T47D (cell line): Measurements from ENCODE around the gene UCN.
"Not testable (repeated sequence)": the region's sequence is repeated elsewhere in the genome, so short reads cannot be mapped to it uniquely, and the experiment has no call there.

Experiments
- DNase-seq, 2 experiments: peaks; one replicate each; pipeline versions ENCODE4 v3.0.0 to v3.0.0-alpha.2; 2011 to 2012; ENCODE audit warnings: low read depth in 1 of 2, low spot score in 1 of 2
- JUND ChIP-seq: IDR thresholded peaks from 2 replicates; pipeline ENCODE4 v1.6.1; 2012; ENCODE audit warnings: low read depth
- in situ Hi-C: cut with HindIII; loops from 2 replicates; pipeline ENCODE4 v1.10.0; 2016; ENCODE audit warnings: low sequenced_read_pairs, low pct_unique_long_range_greater_than_20kb

Gene UCN

DNA sequence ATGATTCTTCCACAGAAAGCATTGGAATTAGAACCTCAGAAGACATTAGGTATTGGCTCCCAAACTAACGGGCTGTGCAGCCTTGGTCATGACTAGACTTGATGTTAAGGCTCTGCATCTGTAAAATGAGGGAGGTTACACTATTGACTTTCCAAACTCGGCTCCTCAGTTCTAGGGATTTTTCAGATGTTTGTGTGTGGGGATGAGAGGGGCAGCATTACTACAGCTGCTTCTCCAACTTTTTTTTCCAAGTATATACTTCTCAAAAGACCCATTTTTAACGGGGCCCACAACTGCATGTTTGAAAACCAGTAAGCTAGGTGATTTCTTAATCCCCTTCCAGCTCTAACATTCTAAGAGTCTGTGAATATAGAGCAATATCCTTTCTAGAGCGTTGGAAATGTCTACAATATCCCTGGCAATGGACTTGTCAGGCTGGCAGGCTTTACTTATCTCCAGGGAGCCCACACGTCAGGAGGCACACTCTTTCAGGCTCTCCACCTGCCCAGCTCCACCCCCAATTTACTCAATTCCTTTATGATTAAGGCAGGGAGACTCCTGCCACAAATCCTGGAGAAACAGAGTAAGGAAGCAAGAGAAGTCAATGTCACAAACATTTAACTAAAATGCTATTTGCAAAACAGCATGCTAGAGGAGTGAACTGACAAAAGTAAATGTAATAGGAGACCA lies 15.5 kb upstream of the UCN start:
- no peak for DNase-seq
- no peak for TF ChIP-seq JUND
- in situ Hi-C loops = no loop called here

DNA sequence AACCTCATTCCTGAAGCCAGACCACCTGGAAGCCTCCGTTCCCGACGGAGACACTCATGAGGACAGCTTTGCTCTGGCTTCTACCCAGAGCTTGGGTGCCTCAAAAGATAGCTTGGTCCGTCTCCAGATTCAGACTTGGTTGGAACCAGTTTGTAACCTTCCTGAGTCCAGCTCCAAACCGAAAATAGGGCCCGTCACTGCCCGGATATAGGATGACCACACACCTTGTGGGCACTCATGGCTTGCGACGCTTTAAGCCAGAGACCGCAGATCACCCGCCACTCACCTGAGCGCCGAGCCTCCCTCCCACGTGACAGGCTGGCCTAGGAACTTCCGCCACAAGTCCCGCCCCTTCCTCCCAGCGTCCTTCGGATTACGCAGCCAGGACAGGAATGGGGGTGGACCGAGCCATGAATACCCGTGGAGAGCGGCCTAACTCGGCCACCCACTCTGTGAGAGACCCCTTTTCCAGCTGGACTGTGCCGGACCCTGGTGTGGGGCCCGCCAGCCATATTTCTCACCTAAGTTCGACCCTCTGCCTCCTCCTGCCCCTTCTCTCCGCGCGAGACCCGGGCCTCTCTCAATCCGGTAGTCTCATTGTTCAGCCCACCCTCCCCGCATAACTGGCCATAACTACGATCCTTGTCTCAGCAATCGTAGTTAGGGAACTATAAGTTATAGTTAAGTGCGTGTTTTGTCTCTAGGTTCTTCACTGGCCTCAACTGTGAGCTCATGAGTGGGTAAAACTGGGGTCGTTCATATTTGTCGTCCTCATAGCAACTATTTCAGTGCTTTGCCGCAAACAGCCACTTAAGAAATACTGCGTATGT lies 14.7 kb upstream of the UCN start, which contains the start of gene MPV17:
TSS of gene MPV17 (minus strand) at position 332 of the 830 bp plus-strand sequence. CDS start 580 bp downstream, outside the sequence.
- in situ Hi-C loops = no loop called here
- peak; percentile 88 to 91 for DNase-seq
- no peak for TF ChIP-seq JUND

DNA sequence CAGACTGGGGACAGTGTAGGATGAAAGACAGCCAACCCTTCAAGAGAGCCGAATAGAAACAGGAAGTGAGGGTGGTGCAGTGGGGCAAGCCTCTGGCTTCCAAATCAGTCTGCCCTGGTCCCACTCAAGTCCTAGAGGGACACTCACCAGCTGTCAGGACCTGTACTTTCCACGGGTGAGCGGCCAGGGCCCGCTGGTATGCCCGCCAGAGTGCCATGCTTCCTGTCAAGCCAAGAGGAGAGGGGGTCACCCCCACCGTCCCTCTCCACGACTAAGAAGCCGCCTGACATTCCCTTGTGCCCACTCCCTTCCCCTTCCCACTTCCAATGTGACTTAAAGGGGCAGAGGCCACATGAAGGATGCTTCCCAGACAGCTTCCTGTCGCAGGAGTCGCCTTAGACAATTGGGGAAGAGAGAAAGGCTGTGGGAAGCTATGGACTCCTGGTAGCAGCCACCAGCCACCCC lies 14.1 kb upstream of the UCN start:
- DNase-seq = no peak
- in situ Hi-C loops = no loop called here
- TF ChIP-seq JUND = no peak

DNA sequence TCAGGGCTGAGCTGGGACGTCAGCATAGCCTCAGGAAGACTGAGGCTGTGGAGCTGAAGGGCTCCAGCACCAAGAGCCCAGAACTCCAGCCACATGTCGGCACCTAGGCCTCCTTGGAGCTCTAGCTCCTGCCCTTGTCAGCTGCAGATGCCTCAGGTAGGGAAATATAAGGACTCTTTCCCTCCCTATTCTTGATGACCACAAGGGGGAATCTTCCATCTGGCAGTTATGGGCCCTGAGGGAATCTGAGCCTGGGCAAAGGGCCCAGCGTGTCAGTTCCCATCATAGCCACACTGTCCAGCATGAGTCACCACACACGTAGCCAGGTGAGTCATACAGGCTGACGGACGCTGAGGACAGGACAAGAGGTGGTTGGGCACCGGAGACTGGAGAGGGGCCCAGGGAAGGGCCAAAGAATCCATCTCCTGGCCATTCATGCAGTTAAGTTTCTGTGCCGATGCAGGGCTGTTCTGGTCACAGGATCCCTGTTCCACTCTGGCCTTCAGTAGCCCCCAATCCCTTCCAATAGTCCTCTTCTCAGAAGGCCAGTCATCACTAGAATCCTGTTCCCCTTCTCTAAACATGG lies 12.8 kb upstream of the UCN start:
- TF ChIP-seq JUND = peak; percentile 70; the same call in 1 of the 2 replicates
- in situ Hi-C loops = no loop called here
- DNase-seq = peak; percentile 35 to 93

DNA sequence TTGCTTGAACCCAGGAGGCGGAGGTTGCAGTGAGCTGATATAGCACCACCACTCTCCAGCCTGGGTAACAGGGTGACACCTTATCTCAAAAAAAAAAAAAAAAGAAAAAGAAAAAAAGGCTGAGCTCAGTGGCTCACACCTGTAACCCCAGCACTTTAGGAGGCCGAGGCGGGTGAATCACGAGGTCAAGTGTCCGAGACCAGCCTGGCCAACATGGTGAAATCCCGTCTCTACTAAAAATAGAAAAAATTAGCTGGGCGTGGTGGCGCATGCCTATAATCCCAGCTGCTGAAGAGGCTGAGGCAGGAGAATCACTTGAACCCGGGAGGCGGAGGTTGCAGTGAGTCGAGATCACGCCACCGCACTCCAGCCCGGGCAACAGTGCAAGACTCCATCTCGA lies 11.6 kb upstream of the UCN start:
- in situ Hi-C loops, DNase-seq: not testable (repeated sequence)

DNA sequence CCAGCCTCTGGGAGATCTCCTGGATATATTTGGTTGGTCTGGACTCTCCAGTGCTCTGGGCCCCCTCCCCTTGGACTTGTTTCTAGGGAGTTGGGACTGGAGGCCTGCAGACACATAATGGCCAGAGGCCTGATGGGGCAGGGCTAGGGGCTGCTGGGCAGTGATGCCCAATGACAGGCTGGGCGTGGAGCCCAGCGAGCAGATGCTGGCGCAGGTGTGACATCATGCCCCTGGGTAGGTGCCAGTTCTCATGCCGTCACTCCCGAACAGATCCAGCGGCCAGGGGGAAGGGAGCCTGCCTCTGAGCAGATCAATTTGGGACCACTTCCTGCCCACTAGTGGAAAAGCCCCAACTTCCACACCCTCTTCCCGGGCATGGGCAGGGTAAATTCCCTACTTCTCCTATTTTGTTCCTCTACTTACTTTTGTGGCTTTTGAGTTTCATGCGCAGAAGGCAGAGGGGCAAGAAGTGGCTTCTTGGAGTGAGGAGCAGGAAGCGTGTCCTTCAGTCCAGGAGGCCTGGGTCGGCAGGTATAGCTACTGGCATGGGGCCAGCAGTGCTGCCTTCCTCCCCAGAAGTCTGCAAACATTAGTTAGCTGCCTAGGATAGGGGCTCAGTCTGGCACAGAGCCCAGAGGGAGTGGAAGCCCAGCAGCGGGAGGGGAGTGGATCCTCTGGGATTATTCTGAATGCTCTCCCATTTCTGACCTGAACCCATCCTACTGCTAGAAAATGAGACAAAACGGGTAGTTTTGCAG lies 8.6 kb upstream of the UCN start:
- no peak for TF ChIP-seq JUND
- in situ Hi-C loops = no loop called here
- no peak for DNase-seq

DNA sequence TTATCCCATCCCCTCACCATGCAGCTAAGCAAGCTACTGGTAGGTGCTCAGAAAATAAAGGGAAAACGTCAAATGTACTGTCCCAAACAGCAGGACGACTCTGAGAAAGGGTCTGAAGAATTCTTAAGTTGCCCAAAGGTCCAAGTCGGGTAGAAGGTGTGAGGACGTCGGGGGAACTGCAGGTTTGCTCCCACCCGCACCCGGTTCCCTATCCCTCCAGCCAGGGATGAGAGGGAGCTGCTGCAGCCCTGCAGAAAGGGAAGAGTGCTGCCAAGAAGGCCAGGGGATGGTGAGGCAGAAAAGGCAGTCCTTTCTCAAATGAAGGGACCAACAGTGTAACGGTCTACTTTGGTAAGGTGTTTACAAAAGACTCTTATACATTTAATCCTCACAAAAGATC lies 6.9 kb upstream of the UCN start:
- no peak for DNase-seq
- in situ Hi-C loops = no loop called here
- no peak for TF ChIP-seq JUND

DNA sequence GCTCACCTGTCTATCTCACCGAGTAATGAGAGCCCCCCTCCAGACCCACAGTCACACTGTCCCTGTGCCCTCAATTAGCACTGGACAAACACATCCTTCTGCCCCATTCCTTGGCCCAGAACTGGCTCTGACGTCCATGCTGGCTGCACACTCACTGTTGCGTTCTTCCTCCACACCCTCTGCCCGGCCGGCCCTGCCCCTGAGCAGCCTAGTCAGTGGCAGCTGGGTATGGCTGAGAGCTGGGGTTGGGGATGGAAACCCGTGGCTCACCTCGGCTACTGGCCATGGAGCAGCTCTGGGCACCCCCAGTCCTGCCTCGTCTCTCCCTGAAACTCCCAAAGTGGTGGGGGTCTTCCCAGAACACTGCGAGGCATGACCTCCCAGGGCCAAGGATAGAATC lies 6.5 kb upstream of the UCN start:
- no peak for TF ChIP-seq JUND
- in situ Hi-C loops = no loop called here
- no peak for DNase-seq

DNA sequence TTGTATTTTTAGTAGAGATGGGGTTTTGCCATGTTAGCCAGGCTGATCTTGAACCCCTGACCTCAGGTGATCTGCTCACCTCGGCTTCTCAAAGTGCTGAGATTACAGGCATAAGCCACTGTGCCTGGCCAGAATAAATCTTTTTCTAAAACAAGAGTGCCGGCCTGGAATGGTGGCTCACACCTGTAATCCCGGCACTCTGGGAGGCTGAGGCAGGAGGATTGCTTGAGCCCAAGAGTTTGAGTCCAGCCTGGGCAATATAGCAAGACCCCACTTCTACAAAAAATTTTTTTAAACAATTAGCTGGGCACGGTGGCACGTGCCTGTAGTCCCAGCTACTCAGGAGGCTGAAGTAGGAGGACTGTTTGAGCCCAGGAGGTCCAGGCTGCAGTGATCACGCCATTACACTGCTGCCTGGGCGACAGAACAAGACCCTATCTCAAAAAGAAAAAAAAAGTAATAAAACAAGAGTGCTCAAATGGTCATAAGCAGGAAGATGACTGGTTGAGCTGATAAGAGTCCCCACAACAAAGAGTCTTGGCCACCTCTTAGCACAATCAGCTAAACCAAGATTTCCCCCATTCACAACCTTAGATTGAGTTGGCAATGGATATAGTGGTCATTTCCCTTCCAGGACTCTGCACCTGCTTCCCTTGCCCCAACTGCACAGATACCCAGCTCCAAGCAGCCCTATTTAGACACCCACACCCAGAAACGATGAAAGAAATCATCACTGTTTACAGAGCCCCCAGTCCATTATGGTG lies 5.8 kb upstream of the UCN start:
- in situ Hi-C loops = no loop called here
- DNase-seq = no peak
- no peak for TF ChIP-seq JUND

DNA sequence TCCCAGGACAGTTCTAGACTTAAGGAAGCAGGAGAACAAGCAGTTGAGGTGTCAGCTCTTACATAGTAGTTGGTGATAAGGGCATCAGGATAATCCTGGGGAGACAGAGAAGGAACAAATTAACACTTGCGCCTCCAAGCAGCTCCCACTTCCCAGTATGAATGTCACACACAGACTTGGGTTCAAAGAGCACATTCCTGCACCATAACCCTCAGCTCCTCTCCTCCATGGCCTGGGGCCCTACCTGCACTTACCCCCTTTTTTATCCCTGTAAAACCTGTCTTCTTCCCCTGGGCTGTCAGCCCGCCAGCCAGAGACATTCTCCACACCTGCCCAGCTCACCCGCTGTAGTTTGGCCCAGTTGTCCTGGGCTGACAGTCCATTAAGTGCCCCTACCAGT lies 3.9 kb upstream of the UCN start:
- DNase-seq = no peak
- in situ Hi-C loops = no loop called here
- TF ChIP-seq JUND = no peak

DNA sequence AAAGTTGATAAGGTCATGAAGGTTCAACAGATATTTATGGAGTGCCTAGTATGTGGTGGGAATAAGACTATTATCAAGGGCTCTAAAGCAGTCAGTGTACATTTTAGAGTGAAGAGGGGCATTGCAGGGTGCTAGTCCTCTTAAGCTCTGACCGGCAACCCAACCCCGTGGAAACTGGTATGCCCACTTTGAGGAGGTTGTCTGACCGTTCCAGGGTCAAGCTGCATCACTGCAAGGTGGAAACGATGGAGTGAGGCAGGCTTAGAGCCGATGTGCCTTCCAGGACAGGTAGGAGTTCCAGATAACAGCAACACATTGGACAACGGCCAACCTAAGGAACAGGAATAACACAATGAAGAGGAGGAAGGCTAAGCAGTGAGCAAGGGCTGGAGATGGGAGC lies 1.4 kb upstream of the UCN start:
- no peak for TF ChIP-seq JUND
- DNase-seq = no peak
- in situ Hi-C loops = no loop called here

DNA sequence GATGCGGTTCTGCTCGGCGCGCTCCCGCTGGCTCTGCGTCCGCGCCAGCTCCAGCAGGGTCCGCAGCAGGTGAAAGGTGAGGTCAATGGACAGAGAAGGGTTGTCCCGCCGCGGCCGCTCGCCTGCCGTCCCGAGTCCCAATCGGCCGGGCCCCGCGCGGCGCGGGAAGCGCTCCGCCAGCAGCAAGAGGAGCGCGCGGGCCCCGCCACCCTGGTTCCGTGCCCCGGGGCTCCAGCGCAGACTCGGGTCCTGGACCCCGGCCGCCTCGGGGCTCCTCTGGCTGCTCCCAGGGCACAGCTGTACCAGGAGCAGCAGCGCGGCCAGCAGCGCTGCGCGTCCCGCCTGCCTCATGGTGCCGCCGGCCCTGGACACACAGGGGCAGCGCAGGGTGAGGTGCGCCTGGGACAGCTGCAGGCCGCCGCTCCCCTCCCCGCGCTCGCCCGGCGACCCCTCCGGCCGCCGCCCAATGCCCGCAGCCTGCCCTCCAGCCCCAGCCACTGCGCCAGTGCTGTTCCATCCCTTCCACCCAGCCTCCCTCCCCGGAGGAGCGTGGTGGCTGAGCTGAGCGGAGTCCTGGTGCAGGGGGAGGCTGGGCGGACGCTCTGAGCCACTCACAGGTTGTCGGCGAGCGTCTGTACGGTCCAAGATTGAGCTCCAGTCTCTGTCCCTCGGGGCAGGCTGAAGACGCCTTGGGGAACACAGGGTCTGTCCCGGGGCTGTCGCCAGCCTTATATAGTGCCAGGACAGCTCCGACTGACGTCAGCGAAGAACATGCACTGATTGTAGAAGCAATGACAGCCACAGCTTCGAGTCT lies 493 bp downstream of the UCN start:
- no peak for TF ChIP-seq JUND
- in situ Hi-C loops = no loop called here
- DNase-seq = no peak
